Umbilical cord (tissue), 2 donors: ENCODE results near the gene MYOCD. TPM values are rescaled to one million over a fixed set of nuclear protein-coding genes. Genes with fewer than 3 reads are reported as not detected.
A peak's percentile ranks its signal among the peaks of the same experiment; 100 is the strongest.

Source experiments
- DNase-seq: peaks from one replicate; pipeline ENCODE4 v3.0.0-alpha.2; 2015; ENCODE audit warnings: low spot score
- total RNA-seq: library from RNA; depleted of rRNA; stranded (reverse); fragments of >200 nt; gene quantifications from one replicate; pipeline ENCODE4 v1.2.3, GENCODE V29; 2014; ENCODE audit warnings: low replicate concordance; ENCODE audit not compliant: insufficient read depth

Gene MYOCD
- total RNA-seq, 1 donor from 2014 or later = 98.7 TPM

DNA sequence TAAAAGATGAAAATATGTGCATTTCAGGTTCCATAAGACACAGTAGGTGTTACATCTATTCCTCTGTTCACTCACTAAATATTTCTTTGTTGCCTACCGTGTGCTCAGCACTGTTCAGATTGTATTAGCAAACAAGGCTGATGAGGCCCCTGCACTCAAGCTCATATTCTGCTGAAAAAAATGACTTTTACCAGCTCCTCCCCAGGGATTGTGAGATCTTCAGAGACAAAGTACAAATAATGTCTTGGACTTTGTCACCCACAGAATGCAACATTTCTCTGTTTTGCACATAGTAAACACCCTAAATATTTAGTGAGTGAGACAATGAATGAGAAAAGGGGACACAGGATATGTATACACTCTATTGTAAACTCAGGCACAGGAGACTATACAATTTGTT lies 21.9 kb upstream of the MYOCD start:
- DNase-seq = no peak

DNA sequence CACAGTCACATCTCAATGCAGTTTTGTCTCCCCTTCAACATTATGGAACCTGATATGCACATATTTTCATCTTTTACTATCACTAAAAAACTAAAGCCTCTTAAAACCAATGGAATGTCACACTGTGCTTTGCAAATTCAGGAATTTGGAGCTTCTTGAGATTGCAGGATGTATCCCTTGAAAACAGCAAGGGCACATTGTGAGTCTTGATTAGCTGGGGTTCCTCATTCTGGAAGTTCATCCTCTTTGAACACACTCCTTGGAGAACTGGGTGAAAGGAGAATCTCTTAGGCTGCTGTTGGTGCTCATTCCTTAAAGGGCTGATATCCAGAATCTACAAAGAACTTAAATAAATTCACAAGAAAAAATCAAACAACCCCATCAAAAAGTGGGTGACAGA lies 21.1 kb upstream of the MYOCD start:
- no peak for DNase-seq

DNA sequence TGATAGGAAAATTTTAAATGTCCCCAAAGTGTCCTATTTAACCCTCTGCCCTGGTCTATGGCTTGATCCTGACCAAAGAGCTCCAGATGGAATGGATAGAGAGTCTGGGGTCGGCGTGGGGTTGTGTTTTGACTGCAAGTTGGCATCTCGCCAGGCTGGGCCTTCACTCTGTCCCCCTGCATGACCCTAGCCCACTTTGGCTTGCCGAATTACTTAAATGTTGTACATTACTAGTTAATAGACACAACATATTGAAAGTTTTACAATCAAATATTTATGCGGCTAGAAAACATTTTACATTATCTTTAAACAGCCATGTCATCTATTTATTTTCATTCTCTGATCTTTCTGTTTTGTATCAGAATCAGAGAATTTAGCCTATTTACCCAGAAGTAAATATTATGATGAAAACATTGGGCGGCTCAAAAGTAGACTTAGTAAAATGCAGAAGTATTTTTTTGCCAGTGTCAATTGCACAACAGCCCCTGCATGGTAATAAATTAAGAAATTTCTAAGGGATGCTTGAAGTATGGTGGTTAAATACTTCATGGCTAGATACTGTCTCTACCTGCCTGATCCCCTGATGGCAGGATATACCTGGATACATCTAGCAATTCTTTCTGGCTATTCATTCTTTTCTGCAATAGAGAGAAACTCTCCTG lies 18.8 kb upstream of the MYOCD start:
- no peak for DNase-seq

DNA sequence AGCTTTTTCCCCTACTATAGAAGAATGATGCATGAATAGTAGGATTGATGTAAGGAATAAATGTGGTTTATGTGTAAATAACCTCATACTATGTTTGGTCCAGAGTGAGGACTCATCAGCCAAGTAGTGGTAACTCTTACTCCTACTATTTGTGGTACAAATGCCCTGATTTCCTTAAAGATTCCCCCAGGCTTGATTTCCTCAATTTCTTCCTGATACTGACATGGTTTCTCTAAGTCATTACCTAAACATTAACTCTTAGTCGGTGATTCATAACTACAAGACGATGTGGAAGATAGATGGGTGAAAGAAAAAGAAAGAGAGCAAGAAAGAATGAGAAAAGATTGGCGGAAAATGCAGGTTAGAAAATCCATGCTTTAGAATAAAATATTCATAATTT lies 17.2 kb upstream of the MYOCD start:
- DNase-seq = no peak

DNA sequence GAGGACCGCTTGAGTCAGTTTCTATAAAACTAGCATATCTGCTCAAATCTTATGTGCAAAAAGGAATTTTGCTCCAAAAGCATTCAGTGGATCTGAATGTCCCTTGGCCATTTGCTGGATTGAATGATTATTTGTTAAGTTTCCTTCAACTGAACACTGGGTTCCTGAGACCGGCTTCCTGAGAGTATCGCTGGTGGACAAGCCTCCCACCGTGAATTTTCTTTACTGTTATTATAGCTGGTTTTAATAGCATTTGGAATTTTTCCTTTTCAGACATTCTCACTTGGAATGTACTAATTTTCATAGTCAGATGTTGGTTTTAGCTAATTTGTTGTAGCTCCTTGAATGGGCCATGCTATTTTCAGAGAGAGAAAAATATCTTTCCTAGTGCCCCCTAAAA lies 9.8 kb upstream of the MYOCD start:
- no peak for DNase-seq

DNA sequence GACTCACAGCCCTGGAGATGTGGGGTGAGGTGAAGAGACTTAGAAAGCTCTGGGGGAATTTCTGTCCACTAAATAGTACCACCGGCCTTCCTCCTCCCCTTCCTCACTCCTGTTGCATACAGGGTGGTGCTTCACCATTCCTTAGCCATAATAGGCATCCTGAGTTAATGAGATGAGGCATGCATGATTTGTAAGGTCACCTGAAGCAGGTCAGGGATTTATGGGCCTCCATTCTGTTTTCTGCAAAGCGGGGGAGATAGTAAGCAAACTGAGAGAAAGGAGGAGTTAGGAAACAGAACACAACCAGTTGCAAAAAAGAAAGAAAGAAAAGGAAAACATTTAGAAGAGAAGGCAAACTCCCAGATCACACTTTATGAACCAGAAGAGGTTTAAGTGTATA lies 9.3 kb upstream of the MYOCD start:
- DNase-seq = no peak

GRCh38 chr17:12659500-12659899 lies 6.2 kb upstream of the MYOCD start:
- DNase-seq = peak; percentile 49

DNA sequence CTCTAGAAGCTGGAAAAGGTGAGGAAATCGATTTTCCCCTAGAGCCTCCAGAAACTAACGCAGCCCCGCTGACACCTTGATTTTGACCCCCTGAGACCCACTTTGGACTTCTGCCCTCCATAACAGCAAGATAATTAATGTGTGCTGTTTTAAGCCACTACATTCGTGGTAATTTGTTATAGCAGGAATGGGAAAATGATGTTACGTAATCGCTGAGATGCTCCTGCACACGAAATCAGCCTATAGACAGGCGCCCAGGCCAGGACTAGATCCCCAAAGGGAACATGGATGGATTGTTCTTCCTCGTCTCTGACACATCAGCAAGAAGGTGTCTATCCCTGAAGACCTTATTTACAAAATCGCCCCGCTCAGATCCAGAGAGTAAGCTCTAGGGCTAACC lies 1.4 kb upstream of the MYOCD start:
- DNase-seq = no peak

DNA sequence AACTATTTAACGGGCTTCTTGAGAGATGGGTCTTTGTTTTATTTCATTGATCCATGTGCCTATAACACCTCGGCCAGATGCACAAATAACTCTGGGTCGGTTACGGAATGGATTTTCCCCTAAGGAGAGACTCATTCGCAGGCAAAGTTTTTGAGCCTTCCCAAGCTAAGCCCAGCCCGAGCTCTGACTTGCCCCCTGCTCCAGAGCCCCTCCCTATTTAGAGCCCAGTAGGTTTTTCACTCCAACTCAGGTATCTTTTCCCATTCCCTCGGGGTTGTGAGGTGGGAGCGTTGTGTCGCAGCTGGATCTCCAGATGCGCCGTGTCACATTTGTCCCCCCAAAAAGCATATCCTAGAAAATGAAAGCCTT lies 812 bp upstream of the MYOCD start:
- peak; percentile 41 for DNase-seq

DNA sequence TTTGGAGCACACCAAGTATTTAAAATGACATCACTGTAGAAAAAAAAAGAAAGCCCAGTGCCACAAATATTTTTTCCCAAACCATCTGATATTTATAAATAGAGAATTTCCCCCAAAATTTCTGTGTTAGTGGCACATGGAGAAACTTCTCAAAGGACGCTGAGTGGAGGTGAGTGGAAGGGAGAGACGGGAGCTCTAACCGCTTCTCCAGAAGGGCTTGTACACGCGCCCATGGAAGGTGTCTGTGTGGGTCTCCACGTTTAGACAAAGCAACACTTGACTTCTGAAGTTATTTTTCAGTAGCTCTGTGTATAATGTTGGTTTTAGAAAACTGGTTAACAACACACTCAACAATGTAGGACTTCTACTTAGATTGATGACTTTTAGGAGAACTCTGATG lies 1.0 kb downstream of the MYOCD start:
- no peak for DNase-seq

- DNase-seq = peak; percentile 91
These were observed 1.7 kb downstream of the MYOCD start for GRCh38 chr17:12667299-12667958.

GRCh38 chr17:12671906-12672305 lies 6.2 kb downstream of the MYOCD start:
- DNase-seq = no peak

DNA sequence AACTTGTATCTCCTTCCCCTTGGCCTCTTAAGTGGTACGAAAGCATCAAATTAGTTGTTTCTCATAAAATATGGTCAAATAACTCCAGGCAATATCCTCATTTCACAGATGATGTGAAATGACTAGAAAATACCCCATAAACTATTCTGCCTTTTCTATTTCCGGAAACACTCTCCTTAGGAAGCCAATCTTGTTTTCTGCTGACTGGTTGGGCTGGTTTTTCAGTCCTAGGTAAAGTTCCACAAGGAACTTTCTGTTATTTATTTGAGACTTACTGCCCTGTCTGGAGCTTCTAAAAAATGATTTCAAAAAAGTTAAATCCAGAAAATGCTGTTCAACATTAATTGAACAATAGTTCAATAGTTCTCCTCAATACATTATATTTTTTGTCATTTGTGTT lies 7.3 kb downstream of the MYOCD start:
- DNase-seq = peak; percentile 21

DNA sequence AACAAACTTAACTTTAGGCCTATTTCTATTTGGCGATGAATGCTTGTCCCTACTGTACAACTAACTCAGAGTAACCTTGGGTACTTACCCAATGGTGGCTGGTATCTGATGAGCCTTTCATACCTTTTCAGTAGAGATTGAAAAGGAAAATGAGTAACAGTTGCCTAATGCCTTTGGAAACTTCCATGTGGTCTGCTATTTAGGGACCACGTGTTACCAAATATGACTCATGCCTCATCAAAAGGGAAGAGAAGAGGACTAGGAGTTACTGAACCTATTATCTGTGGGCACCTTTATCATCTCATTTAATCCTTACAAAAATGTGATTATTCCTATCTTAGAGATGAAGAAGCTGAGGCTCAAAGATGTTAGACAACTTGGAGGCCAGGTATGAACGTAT lies 8.1 kb downstream of the MYOCD start:
- DNase-seq = no peak

- DNase-seq = no peak
These were observed 14.8 kb downstream of the MYOCD start for GRCh38 chr17:12680407-12680897.

GRCh38 chr17:12680993-12681392 lies 15.3 kb downstream of the MYOCD start:
- no peak for DNase-seq

- no peak for DNase-seq
These were observed 17.6 kb downstream of the MYOCD start for GRCh38 chr17:12683299-12683698.

DNA sequence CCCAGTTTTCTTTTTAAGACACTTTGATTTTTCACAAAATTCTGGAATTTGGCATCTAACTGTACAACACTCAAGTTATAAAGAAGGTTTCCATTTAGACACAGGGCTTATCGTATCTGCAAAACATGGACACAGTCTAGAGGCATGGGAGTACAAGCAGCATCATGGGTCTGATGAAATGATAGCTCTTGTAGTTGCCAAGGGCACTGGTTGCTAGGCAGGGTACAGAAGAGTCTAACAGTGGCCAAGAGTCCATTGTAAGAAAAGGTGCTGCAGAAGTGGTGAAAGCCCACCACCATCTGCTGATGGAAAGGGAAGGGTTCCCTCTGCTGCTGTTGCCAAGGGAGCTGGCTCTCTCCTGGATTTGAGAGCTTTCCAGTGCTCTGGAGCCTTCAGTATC lies 20.8 kb downstream of the MYOCD start:
- DNase-seq = no peak

DNA sequence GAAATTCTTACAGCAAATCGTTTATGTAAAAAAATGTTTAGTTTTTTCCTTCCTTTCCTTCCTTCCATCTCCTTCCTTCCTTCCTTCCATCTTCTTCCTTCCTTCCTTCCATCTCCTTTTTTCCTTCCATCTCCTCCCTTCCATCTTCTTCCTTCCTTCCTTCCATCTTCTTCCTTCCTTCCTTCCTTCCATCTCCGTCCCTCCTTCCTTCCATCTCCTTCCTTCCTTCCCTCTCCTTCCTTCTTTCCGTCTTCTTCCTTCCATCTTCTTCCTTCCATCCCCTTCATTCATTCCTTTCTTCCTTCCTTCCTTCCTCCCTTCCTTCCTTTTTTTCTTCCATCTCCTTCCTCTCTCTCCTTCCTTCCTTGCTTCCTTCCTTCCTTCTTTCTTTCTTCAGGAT lies 22.7 kb downstream of the MYOCD start:
- DNase-seq = no peak

DNA sequence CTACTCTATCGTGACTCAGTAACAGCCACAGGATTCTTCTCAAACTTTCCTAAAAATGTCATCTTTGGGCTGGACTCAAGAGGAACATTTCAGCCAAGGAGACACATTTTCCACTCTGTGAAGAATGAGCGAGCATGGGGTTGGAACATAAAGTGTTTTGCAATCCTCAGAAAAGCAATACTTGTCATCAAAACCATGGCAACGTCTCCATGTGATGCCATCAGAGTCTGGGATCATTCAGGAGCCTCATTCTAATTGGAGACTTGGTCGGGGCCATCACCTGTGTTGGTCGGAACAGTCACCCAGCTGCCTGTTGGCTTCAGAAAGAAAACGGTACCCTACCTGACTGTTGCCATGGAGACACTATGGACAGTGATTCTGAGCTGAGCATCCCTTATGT lies 25.5 kb downstream of the MYOCD start:
- DNase-seq = no peak

GRCh38 chr17:12693640-12694039 lies 27.9 kb downstream of the MYOCD start:
- no peak for DNase-seq

GRCh38 chr17:12706070-12706469 lies 40.4 kb downstream of the MYOCD start:
- DNase-seq = no peak

GRCh38 chr17:12709063-12709462 lies 43.4 kb downstream of the MYOCD start:
- DNase-seq = no peak

DNA sequence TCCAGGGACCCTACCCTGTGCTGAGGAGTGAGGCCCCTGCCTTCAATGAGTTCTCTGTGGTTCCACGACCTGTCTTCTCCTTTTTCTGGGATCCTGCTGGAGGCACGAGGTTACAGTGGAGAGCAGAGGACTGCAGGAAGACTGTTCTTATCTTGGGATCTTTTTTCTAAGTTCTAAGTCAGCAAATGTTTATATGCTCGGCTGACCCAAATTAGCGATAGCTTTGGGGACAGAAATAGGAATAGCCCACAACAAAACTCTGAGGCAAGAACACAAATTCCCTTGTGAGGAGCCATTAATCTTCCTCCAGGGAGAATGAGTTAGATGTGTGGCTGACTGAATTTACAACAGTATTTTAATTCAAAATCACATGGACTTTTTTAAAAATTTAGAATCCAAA lies 46.7 kb downstream of the MYOCD start:
- DNase-seq = no peak
